ENCODE results near the gene LAMB4.

The LAMB4 gene

DNA sequence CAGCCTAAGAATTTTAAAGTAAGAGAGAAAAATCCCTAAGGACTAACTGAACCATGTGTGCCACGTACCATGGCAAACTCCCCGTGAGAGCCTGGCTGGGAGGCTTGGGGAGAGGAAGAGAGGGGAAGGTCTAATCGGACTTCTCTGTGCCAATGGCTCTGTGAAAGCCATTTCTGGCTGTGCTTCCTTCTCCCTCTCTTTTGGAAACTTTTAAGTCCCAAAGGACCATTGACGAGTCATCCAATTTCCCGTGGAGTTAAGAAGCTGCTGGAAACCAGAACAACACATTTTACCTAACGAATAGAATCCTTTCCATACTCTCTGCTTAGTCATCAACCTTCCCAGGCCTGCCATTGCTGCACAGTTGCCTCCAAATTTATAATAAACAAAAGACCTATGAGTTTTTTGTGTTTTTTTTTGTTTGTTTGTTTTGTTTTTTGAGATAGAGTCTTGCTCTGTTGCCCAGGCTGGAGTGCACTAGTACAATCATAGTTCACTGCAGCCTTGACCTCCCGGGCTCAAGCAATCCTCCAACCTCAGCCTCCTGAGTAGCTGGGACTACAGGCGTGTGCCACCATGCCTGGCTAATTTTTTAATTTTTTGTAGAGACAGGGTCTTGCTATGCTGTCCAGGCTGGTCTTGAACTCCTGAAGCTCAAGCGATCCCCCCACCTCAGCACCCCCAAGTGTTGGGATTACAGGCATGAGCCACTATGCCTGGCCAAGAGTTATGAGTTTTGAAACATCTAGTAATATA, 140.4 kb downstream of the LAMB4 start:
- Histone ChIP-seq H3K4me3 (ENCODE audit: low read depth in 1 of 2, low read length in 2 of 2) (no peak overlapping the region), H3K27ac (ENCODE audit: low read depth, low read length) (no peak overlapping the region), H3K4me1 (ENCODE audit: control insufficient read depth in 1 of 2, insufficient read depth in 2 of 2, low read length in 2 of 2) (peaks cover 16% of the 10 kb centered on the region in 2 donors), H3K27me3 (ENCODE audit: control insufficient read depth in 1 of 2, insufficient read depth in 2 of 2, low read length in 2 of 2) (no peaks in the 10 kb centered on the region), H3K9me3 (ENCODE audit: control insufficient read depth in 1 of 2, low read length in 2 of 2) (no peaks in the 10 kb centered on the region), H3K9ac (ENCODE audit: low read depth in 1 of 2, low read length in 2 of 2) (no peak overlapping the region), H3K36me3 (ENCODE audit: control insufficient read depth in 1 of 2, insufficient read depth in 2 of 2, low read length in 2 of 2) (peaks cover 15 to 45% of the 10 kb centered on the region in 2 donors)

DNA sequence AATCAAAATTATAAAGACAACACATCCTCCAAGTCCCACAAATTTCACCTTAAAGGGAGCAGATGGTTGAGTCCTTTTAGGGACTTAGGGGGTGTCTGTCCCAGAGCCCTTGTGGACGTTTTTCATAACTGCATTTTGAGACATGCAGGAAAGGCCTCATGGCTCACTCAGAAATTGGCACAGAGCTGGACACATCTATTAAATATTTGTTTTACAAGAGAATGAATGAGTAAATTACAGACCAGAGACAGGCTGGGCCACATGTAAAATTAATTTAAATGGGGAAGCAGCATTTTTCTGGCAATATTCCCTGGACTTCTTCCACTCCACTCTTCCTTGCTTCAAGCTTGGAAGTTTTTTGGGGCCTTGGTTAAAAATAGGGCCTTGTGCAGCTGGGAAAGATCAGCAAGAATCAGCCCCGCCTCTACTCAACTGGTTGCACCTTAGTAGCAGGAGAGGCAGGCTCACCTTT, 147.2 kb downstream of the LAMB4 start:
- Histone ChIP-seq H3K9me3 (ENCODE audit: control insufficient read depth in 1 of 2, low read length in 2 of 2) (no peaks in the 10 kb centered on the region), H3K27ac (ENCODE audit: low read depth, low read length) (no peak overlapping the region), H3K27me3 (ENCODE audit: control insufficient read depth in 1 of 2, insufficient read depth in 2 of 2, low read length in 2 of 2) (no peaks in the 10 kb centered on the region), H3K9ac (ENCODE audit: low read depth in 1 of 2, low read length in 2 of 2) (no peak overlapping the region), H3K4me3 (ENCODE audit: low read depth in 1 of 2, low read length in 2 of 2) (no peak overlapping the region), H3K36me3 (ENCODE audit: control insufficient read depth in 1 of 2, insufficient read depth in 2 of 2, low read length in 2 of 2) (peaks cover 18 to 42% of the 10 kb centered on the region in 2 donors), H3K4me1 (ENCODE audit: control insufficient read depth in 1 of 2, insufficient read depth in 2 of 2, low read length in 2 of 2) (no peaks in the 10 kb centered on the region)

DNA sequence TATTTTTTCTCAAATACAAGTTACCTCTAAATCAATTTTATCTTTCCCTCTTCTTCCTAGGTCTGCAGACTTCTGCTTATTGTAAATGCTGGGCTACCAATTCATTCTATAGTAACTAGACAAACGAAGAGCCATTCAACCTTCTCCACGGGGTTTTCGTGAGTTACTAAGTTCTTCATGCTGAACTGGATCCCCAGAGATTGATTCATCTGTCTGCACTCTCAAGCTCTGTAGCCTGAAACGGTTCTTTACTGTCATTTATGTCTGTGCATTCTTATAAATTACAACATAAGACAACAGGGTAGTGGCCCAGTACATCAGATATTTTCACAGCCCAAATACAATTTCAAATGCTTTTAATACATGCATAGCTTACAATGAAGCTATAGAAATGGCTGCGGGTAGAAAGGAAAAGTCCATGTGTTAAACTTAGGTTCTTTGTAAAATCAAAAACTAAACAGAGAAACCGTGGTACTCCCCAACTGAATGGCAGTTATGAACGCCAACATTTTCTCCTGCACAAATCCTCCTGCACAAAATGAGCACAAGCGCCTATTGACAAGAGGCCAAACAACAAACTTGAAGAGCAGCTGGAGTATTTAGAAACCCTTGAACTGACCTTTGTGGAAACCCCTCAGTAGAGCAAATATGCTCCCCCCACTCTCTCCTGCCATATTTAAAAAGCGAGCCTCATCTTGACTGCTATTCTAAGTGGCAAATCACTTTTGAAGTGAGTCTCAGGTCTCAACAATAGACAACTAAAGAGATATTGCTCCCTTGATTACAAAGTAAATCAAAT, 147.9 kb downstream of the LAMB4 start:
- H3K27ac ChIP-seq (ENCODE audit: low read depth, low read length), result no peak overlapping the region

DNA sequence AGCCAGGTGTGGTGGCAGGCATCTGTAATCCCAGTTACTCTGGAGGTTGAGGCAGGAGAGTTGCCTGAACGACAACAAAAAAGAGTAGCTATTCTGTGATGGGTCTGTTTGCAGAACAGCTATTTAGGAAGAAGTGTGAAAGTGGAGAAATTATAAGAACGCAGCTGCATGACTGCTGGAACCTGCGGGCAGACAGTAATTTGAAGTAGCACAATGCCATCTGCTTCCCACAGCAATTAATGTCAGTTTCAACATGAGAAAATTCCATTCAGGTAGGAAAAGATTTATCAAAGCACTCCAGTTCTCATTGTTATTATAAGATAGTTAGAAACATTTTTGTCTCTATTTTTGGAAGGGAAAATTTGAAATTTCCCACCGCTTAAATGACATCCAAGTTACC, 148.7 kb downstream of the LAMB4 start:
- H3K27ac ChIP-seq (ENCODE audit: low read depth, low read length), result no peak overlapping the region
- peaks cover 24 to 46% of the 10 kb centered on the region in 2 donors for H3K36me3 ChIP-seq (ENCODE audit: control insufficient read depth in 1 of 2, insufficient read depth in 2 of 2, low read length in 2 of 2)

More for the DNA sequence above, 147.9 kb downstream of the LAMB4 start:
- Histone ChIP-seq H3K9me3 (ENCODE audit: control insufficient read depth in 1 of 2, low read length in 2 of 2) (no peaks in the 10 kb centered on the region), H3K4me1 (ENCODE audit: control insufficient read depth in 1 of 2, insufficient read depth in 2 of 2, low read length in 2 of 2) (no peaks in the 10 kb centered on the region), H3K4me3 (ENCODE audit: low read depth in 1 of 2, low read length in 2 of 2) (no peak overlapping the region), H3K36me3 (ENCODE audit: control insufficient read depth in 1 of 2, insufficient read depth in 2 of 2, low read length in 2 of 2) (peaks cover 20 to 46% of the 10 kb centered on the region in 2 donors), H3K27me3 (ENCODE audit: control insufficient read depth in 1 of 2, insufficient read depth in 2 of 2, low read length in 2 of 2) (no peaks in the 10 kb centered on the region), H3K9ac (ENCODE audit: low read depth in 1 of 2, low read length in 2 of 2) (no peak overlapping the region)

DNA sequence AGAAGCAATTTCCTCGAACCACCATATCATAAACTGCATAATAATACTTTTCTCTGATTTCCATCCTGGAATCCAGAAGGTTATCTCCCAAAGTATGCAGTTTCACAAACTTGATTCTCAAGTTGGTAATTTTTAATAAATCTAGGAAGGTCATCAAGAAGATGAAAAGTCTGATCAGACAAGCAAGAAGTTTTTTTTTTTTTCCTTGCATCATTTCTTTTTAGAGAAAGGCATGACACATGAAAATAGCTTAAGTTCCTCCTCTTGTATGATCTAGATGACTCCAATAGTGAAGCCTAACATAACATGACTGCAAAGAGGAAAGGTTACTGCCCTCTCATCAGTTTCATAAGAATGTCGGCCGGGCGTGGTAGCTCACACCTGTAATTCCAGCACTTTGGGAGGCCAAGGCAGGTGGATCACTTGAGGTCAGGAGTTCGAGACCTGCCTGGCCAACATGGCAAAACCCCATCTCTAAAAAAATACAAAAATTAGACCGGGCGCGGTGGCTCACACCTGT, 149.4 kb downstream of the LAMB4 start:
- peaks cover 26 to 53% of the 10 kb centered on the region in 2 donors for H3K36me3 ChIP-seq (ENCODE audit: control insufficient read depth in 1 of 2, insufficient read depth in 2 of 2, low read length in 2 of 2)
- no peak overlapping the region for H3K4me3 ChIP-seq (ENCODE audit: low read depth in 1 of 2, low read length in 2 of 2)
- no peaks in the 10 kb centered on the region for H3K27me3 ChIP-seq (ENCODE audit: control insufficient read depth in 1 of 2, insufficient read depth in 2 of 2, low read length in 2 of 2)
- no peak overlapping the region for H3K27ac ChIP-seq (ENCODE audit: low read depth, low read length)
- H3K9ac ChIP-seq (ENCODE audit: low read depth in 1 of 2, low read length in 2 of 2), result no peak overlapping the region
- H3K9me3 ChIP-seq (ENCODE audit: control insufficient read depth in 1 of 2, low read length in 2 of 2), result no peaks in the 10 kb centered on the region
- no peaks in the 10 kb centered on the region for H3K4me1 ChIP-seq (ENCODE audit: control insufficient read depth in 1 of 2, insufficient read depth in 2 of 2, low read length in 2 of 2)

More for the DNA sequence above, 148.7 kb downstream of the LAMB4 start:
- Histone ChIP-seq H3K27me3 (ENCODE audit: control insufficient read depth in 1 of 2, insufficient read depth in 2 of 2, low read length in 2 of 2) (no peaks in the 10 kb centered on the region), H3K4me1 (ENCODE audit: control insufficient read depth in 1 of 2, insufficient read depth in 2 of 2, low read length in 2 of 2) (no peaks in the 10 kb centered on the region), H3K9me3 (ENCODE audit: control insufficient read depth in 1 of 2, low read length in 2 of 2) (no peaks in the 10 kb centered on the region), H3K4me3 (ENCODE audit: low read depth in 1 of 2, low read length in 2 of 2) (no peak overlapping the region), H3K9ac (ENCODE audit: low read depth in 1 of 2, low read length in 2 of 2) (no peak overlapping the region)

DNA sequence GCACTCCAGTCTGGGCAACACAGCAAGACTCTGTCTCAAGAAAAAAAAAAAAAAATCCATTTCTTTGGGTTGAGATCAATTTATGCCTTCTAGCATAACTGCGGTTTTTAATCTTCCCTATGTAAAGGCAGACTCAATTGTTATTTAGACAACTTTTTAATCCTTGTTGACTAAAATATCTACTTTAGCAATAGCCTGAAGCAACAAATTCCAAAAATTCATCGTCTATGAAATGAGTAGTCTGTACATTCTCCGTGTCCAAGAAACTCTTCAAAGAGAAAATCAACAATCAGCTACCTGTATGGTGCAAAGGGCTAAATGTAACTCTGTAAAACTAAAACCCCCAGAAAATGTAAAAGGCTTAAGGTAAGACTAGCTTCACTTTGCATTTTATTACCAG, 150.0 kb downstream of the LAMB4 start:
- H3K27ac ChIP-seq (ENCODE audit: low read depth, low read length), result no peak overlapping the region
- no peak overlapping the region for H3K4me3 ChIP-seq (ENCODE audit: low read depth in 1 of 2, low read length in 2 of 2)
- H3K36me3 ChIP-seq (ENCODE audit: control insufficient read depth in 1 of 2, insufficient read depth in 2 of 2, low read length in 2 of 2), result peaks cover 31 to 59% of the 10 kb centered on the region in 2 donors

DNA sequence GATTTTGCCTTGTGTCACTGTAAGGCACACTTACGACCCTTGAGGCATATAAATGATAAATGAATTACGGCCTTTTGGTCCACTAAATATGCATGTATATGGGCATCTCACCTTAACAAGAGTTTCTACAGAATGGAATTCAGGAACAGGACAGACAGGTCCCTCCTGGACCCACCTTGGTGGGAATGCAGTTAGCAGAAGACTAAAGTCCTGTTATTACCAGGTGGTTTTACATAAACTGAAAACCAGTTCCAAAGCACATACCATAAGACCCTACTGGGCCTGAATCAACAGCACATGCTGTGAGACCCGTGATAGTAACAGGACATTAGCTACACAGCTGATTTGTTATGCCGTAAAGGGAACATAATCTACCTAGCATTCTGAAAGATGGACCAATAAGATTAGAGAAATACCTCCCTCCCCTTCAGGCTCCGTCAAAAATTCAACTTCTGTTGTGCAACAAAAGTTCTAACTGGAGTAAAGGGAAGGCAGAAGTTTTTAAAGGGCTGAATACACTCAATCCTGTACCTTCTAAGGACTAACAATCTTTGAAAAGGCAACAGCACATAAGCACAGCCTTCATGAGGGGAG, 151.2 kb downstream of the LAMB4 start:
- H3K9me3 ChIP-seq (ENCODE audit: control insufficient read depth in 1 of 2, low read length in 2 of 2), result no peaks in the 10 kb centered on the region
- H3K4me3 ChIP-seq (ENCODE audit: low read depth in 1 of 2, low read length in 2 of 2), result no peak overlapping the region
- H3K4me1 ChIP-seq (ENCODE audit: control insufficient read depth in 1 of 2, insufficient read depth in 2 of 2, low read length in 2 of 2), result no peaks in the 10 kb centered on the region
- H3K36me3 ChIP-seq (ENCODE audit: control insufficient read depth in 1 of 2, insufficient read depth in 2 of 2, low read length in 2 of 2), result peaks cover 32 to 58% of the 10 kb centered on the region in 2 donors
- H3K27me3 ChIP-seq (ENCODE audit: control insufficient read depth in 1 of 2, insufficient read depth in 2 of 2, low read length in 2 of 2), result no peaks in the 10 kb centered on the region
- no peak overlapping the region for H3K27ac ChIP-seq (ENCODE audit: low read depth, low read length)
- no peak overlapping the region for H3K9ac ChIP-seq (ENCODE audit: low read depth in 1 of 2, low read length in 2 of 2)

More for the DNA sequence above, 150.0 kb downstream of the LAMB4 start:
- H3K9ac ChIP-seq (ENCODE audit: low read depth in 1 of 2, low read length in 2 of 2), result no peak overlapping the region
- H3K4me1 ChIP-seq (ENCODE audit: control insufficient read depth in 1 of 2, insufficient read depth in 2 of 2, low read length in 2 of 2), result no peaks in the 10 kb centered on the region
- no peaks in the 10 kb centered on the region for H3K27me3 ChIP-seq (ENCODE audit: control insufficient read depth in 1 of 2, insufficient read depth in 2 of 2, low read length in 2 of 2)
- no peaks in the 10 kb centered on the region for H3K9me3 ChIP-seq (ENCODE audit: control insufficient read depth in 1 of 2, low read length in 2 of 2)

DNA sequence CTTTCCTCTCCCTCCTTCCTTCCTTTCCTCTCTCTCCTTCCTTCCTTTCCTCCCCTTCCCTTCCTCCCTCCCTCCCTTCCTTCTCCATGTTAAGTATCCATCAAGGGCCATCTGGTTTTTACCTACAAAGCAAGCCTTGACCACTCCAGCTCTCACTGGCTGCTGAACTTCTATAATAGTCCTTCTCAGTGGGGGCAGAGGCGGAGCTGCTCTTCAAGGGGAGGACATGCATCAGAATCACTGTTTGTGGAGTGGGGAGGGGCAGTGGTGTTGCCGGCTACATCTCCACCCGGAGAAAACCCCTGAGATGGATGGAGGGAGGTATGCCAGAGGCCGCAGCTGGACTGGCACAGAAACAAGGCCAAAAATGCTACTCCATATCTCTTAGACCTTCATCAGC, 153.1 kb downstream of the LAMB4 start:
- H3K9me3 ChIP-seq (ENCODE audit: control insufficient read depth in 1 of 2, low read length in 2 of 2), result no peaks in the 10 kb centered on the region
- H3K4me3 ChIP-seq (ENCODE audit: low read depth in 1 of 2, low read length in 2 of 2), result no peak overlapping the region
- no peaks in the 10 kb centered on the region for H3K27me3 ChIP-seq (ENCODE audit: control insufficient read depth in 1 of 2, insufficient read depth in 2 of 2, low read length in 2 of 2)
- peaks cover 0 to 4% of the 10 kb centered on the region in 2 donors for H3K4me1 ChIP-seq (ENCODE audit: control insufficient read depth in 1 of 2, insufficient read depth in 2 of 2, low read length in 2 of 2)
- H3K27ac ChIP-seq (ENCODE audit: low read depth, low read length), result no peak overlapping the region
- no peak overlapping the region for H3K9ac ChIP-seq (ENCODE audit: low read depth in 1 of 2, low read length in 2 of 2)
- H3K36me3 ChIP-seq (ENCODE audit: control insufficient read depth in 1 of 2, insufficient read depth in 2 of 2, low read length in 2 of 2), result peaks cover 41 to 70% of the 10 kb centered on the region in 2 donors

DNA sequence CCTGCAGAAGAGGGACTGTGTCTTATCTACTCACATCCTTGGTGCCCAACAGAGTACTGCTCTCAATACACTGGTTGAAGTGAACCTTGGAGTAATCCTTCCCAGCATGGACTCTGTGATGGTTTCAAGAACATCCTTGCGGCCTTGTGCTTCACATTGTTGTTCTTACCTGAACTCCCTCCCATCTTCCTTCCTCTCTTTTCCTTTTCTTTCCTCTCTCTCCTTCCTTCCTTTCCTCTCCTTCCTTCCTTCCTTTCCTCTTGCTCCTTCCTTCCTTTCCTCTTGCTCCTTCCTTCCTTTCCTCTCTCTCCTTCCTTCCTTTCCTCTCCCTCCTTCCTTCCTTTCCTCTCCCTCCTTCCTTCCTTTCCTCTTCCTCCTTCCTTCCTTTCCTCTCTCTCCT, 153.5 kb downstream of the LAMB4 start:
- no peaks in the 10 kb centered on the region for H3K9me3 ChIP-seq (ENCODE audit: control insufficient read depth in 1 of 2, low read length in 2 of 2)
- no peak overlapping the region for H3K9ac ChIP-seq (ENCODE audit: low read depth in 1 of 2, low read length in 2 of 2)
- H3K4me1 ChIP-seq (ENCODE audit: control insufficient read depth in 1 of 2, insufficient read depth in 2 of 2, low read length in 2 of 2), result peaks cover 0 to 6% of the 10 kb centered on the region in 2 donors
- H3K27me3 ChIP-seq (ENCODE audit: control insufficient read depth in 1 of 2, insufficient read depth in 2 of 2, low read length in 2 of 2), result no peaks in the 10 kb centered on the region
- H3K4me3 ChIP-seq (ENCODE audit: low read depth in 1 of 2, low read length in 2 of 2), result no peak overlapping the region
- H3K36me3 ChIP-seq (ENCODE audit: control insufficient read depth in 1 of 2, insufficient read depth in 2 of 2, low read length in 2 of 2), result peaks cover 44 to 74% of the 10 kb centered on the region in 2 donors
- H3K27ac ChIP-seq (ENCODE audit: low read depth, low read length), result no peak overlapping the region
